GM18508 (cell line): ENCODE measurements around the gene CFAP46.
"Not testable (repeated sequence)": the region's sequence is repeated elsewhere in the genome, so short reads cannot be mapped to it uniquely, and the experiment has no call there.

ENCODE experiments used
- ATAC-seq: cut with Tn5 transposase; IDR thresholded peaks from one replicate; pipeline ENCODE4 v1.9.1; 2021; ENCODE audit warnings: moderate number of reproducible peaks; ENCODE audit not compliant: insufficient read depth, unreplicated experiment

Gene CFAP46

DNA sequence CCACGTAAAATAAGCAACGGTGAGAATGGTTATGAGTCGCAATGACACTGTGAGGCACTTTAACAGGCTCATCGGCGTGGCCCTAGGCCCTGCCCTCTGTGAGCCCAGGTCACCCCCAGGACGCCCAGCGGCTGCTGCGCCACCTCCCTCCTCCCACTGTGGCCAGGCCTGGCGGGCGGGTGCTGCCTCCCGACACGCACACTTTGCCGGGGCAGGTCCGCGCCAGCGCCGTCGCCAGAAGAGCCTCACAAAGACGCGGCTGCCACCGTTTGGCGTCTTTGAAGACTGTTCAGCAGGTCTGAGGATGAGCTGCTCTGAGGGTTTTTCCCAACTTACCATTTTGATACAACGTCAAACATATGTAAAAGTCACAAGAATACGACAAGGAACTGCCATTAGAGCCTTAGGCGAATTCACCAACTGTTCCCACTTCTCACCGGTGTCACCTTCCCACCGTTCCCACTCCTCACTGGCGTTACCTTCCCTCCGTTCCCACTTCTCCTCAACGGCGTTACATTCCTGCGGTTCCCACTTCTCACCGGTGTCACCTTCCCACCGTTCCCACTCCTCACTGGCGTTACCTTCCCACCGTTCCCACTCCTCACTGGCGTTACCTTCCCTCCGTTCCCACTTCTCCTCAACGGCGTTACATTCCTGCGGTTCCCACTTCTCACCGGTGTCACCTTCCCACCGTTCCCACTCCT is 22.5 kb upstream of the CFAP46 start:
- ATAC-seq, result not testable (repeated sequence)

DNA sequence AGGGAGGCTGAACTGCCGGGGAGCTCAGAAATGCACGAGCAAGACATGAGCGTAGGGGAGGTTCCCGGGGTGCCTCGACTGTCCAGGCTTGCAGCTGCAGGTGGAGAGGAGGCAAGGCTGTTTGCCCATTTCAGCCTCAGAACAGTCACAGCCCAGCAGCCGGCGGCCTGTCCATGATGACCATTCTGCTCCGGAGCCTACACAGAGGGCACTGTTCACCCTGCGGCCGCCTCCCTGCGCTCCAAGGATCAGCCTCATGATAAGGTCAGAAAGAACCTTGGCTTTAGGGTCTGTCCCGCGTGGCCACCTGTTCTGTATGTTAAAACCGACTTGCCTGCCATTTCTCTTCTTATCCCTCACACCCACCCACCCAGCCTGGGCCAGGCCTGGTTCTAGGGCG is 21.9 kb upstream of the CFAP46 start:
- ATAC-seq, result no peak

DNA sequence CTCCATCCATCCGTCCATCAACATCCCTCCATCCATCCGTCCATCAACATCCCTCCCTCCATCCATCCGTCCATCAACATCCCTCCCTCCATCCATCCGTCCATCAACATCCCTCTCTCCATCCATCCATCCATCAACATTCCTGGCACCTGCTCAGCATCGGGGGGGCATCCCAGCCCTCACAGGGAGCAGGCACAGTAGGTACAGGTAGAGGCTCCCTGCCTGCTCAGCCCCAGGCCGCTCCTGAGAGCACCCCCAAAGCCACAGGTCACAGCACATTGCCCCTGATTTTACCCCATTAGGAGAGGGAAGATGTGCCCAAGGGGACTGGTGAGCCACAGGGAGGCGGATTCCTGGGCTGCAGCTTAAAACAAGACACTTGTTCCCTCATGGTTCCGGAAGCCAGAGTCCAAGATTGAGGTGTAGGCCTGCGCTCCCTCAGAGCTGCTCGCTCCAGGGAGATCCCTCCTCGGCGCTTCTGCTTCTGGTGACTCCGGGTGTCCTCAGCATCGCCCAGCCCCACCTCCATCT is 21.1 kb upstream of the CFAP46 start:
- ATAC-seq, result no peak

DNA sequence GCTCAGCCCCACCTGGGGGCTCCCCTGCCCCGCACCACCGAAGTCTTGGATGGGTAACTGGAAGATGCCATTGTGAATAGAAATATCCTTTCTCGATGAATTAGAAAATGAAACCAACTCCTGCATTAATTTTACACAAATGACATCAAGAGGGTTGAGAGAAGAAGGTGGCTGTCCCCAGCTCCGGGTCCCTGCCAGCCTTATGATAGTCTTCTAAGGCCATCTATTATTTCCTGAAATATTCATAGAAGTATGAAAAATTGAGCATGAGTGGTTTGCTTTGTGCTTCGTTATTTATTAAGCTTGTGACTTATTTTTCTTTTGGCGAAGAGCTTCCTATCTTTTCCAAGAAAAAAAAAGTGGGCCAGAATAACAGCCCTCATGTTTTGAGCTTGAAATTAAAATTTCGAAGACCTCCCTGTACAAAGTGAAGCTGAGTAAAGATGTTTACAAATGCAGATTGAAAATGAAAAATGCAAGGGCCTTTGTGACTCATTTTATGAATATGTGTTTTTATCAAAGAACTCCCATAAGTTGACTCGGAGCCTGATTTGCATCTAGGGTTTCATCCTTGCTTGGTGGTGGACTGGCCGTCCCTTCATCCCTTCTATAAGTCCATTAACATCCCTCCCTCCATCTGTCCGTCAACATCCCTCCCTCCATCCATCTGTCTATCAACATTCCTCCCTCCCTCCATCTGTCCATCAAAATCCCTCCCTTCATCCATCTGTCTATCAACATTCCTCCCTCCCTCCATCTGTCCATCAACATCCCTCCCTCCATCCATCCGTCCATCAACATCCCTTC is 20.5 kb upstream of the CFAP46 start:
- ATAC-seq, result no peak

DNA sequence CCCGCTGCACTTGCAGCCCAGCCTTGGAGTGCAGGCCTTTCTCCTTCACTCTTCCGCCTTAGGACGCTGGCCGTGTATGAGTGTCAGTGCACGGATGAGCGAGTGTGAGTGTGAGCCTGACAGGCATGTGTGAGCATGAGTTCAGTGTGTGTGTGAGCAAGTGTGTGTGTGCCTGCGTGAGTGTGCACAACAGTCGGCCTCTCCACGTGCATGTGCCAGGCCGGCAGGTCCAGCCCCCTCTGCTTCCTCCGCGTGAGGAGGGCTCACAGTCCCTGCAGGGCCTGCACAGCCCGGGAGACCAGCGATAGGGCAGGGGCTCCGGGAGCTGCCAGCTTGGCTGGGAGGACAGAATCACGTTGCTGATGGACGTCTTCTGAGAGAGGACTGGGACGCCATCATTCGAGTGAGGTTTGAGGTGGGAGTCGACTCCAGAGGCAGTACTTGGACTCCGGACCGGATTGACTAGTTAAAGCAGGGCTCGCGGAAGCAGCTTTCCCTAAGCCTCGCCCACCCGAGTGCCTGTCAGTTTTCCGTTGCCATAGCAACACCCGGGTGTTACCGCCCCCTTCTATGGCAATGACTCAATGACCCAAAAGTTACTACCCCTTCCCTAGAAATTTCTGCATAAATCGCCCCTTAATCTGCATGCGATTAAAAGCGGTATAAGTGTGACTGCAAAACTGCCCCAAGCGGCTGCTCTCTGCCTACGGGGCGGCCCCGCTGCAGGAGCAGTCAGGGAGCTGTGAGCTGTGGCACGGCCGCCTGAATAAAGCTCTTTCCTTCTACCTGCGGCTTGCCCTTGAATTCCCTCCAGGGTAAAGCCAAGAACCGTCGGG is 19.6 kb upstream of the CFAP46 start:
- no peak for ATAC-seq

DNA sequence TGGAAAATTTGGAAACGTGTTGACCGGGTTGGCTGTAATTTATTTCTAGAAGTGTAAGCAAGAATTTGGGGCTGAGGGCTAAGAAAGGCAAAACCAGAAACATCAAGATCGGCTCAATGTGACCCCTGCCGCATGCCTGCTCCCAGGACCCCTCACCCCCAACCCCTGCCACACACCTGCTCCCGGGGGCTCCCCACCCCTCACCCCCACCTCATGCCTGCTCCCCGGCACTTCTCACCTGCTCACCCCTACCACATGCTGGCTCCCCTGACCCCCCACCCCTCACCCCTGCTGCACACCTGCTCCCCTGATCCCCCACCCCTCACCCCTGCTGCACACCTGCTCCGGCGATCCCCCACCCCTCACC is 19.0 kb upstream of the CFAP46 start:
- ATAC-seq, result no peak

DNA sequence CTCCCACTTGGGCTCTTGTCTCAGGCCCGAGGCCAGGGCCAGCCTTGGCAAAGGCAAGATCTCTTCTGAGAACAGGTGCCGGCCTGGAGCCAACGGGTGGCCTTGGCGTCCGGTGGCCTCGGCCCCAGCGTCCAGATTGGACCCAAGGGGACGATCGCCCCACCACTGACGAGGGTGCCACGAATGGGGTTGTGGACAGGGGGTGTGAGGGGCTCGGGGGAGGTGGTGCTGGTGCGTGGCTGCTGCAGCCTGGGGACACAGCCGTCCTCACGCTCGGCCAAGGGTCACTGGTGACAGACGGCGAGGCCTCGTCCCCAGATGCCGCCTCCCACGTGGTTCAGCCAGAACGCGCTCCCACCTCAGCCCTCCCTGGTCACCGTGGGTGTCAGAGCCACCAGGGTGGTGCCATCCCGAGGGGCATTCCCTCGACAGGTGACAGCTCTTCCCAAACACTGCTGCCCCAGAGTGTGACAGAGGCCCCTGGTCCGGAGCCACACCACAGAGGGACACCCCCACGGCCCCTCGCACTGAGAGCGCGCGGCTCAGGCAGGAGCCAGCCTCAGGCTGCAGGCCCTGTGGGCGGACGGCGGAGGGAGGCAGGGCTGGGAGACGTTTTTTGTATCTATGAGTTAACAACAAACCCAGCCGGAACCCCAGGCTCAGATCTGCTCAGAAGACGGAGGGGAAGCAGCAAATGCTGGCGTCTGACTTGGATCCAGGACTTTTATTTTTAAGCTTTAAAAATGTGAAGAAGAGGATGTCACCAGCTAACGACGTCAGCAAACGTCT is 18.5 kb upstream of the CFAP46 start:
- ATAC-seq, result no peak

DNA sequence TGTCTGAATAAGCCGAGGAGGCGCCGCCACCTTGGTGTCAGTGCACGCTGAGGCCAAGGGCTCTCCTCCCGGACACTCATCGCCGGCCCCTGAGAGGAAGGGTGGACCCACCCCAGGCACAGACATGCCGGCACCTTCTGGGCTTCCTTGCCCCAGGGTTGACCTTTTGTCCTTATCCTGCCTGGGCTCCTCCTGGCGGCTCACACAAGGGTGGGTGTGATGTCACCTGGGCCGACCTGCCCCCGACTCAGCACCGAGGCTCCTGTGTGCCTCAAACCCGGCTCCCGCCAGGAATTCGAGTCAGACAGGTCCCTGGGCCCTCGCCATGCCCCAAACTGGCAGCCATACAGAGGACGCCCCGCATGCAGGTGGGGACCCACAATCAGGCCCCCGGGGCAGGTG is 17.7 kb upstream of the CFAP46 start:
- no peak for ATAC-seq

DNA sequence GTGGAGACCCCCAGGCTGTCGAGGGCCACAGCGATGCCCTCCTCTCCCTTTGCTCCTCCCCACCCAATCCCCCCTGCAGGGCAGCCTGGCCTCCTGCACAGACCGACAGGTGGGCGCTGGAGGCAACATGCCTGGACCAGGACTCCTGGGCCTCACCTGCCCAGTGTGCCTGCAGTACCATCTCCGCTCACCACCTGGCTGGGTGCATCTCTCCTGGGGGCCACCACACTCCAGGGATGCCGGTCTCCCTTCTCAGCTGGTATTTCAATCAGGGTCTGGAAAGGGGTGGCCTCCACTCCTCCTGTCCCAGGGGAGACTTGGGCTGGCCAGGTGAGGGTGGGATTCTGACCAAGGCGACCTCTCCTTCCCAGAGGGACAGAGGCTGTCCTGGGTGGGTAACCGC is 17.2 kb upstream of the CFAP46 start:
- no peak for ATAC-seq

DNA sequence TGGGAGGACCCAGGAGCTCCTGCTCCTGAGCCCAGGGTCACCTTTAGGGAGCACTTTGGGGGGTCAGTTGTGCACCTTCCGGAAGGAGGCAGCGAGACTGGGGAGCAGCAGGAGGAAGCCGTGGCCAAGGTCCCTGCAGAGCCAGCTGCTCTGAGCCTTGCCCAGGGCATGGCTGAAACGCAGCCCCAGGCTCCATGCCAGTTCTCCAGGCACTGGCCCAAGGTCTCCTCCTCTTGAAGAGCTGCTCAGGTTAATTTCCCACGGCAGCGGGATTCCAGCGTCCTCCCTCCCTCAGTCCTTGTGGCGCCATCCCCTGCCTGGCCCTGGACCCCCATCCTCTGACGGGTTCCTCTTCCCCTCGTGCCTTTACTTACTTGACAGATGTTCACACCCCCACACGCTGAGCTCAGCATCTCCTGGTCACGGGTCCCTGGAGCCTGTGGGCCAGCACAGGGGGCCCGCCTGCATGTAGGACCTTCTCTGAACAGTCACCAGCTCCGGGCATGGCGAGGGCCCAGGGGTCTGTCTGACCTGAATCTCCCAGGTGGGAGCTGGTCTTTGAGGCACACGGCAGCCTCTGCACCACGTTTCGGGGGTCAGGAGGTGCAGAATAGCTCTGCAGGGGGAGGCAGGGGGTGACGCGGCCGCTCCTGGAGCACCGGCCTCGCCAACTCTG is 16.7 kb upstream of the CFAP46 start:
- ATAC-seq, result no peak

DNA sequence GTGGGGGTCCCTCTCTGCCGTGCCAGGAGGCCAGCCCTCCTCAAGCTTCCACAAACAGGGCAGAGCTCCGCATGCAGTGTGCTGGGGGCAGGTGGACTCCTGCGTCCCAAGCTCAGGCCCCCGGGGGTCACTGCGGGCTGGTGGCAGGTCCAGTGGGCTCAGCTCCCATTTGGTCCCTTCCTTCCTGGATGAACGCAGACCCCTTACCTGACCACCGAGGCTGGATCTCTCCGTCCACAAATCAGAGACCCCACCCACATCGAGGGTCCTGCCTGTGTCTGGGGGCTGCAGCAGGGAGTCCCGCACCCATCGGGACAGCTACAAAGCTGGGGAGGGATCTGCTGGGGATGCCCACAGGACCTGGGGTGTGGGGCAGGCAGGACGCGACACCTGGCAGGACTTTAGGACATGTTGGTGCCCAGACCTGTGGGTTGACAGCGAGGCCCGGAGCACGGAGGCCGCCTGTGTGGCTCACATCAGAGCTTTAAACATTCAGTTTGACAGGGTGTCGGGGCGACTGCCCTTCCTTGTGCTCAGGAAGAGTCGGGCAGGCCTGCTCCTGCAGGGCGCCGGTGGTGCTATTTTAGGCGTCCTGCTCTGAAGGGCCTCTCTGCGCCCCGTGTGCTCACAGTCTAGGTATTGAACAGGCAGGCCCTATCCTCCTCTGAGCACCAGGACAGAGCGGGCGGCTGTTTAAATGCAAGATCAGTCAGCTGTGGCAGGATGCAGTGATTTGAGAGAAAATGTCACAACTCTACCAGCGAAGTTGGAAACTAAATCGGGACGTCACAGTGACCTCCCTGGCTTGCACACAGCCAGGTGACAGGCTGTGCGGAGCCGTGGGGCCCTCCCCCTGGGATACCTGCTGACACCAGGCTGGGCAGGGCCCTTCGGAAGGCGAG is 15.9 kb upstream of the CFAP46 start:
- no peak for ATAC-seq

DNA sequence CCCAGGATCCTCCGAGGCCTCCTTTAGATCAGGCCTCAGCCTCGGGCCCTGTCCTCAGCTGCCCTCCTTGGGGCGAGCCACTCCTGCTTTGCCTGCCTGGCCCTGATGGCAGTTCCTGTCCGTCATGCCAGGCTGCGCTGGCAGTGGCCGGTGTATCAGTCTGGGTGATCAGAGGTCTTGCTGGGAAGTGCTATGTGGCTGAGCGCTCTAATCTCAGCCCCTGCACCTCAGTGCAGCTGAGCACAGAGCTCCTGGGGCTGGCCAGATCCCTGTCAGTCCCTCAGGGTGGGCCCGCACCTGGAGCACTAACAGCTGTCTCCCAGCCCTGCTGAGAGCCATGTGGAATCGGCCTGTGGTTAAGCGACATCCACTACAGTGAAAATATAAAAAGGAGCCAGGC is 14.8 kb upstream of the CFAP46 start:
- ATAC-seq, result no peak

DNA sequence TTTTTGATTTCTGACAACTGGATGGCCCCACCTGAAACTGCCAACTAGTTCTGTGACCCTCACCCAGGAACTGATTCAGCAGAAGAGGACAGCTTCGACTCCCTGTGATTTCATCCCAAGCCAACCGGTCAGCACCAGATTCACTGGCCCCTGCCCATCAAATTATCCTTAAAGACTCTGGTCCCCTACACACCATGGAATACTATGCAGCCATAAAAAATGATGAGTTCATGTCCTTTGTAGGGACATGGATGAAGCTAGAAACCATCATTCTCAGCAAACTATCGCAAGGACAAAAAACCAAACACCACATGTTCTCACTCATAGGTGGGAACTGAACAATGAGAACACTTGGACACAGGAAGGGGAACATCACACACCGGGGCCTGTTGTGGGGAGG is 13.9 kb upstream of the CFAP46 start:
- ATAC-seq, result not testable (repeated sequence)

DNA sequence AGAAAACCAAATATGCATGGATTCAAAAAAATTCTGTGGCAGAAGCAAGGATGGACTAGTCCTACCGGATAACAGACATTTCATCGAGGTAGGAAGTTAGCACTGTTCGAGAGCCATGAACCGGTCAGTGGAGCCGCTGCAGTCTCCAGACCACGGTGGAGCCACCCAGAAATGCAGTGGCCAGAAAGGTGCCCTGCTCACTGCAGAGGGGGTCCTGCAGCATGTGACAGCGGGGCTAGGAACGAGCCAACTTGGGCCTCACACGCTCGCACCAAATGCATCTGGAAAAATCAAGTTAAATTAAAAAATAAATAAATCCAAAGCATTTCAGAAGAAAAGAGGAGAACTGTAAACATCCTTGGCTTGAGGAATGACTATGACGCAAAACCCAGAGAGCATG is 13.1 kb upstream of the CFAP46 start:
- no peak for ATAC-seq

DNA sequence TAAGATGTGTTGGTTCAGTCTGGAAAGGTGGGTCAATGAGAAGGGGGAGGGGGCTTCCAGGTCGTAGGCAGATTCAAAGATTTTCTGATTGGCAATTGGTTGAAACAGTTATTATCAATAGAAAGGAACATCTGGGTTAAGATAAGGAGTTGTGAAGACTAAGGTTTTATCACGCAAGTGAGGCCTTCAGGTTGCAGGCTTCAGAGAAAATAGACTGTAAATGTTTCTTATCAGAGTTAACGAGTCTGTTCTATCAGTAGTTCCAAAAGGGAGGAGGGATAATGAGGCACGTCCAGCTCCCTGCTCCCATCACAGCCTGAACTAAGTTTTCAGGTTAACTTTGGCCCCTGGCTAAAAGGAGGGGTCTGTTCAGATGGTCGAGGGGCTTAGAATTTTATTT is 11.1 kb upstream of the CFAP46 start:
- no peak for ATAC-seq

DNA sequence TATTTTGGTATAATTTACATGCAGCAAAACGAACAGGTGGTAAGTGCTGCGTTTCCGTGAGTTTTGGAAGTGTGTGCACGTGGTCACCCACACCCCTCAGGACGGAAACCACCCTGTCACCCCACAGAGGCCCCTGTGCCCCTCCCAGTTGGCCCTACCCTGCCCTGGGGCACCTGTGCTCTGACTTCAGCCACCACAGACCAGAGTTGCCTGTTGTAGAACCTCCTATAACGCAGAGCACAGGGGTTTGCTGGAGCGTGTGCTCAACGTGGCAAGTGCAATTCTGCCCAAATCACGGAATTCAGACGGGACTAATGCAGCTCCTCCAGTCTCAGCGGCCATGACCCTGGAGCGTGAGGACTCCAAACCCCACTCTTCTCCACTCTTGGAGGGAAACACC is 9.6 kb upstream of the CFAP46 start:
- no peak for ATAC-seq

DNA sequence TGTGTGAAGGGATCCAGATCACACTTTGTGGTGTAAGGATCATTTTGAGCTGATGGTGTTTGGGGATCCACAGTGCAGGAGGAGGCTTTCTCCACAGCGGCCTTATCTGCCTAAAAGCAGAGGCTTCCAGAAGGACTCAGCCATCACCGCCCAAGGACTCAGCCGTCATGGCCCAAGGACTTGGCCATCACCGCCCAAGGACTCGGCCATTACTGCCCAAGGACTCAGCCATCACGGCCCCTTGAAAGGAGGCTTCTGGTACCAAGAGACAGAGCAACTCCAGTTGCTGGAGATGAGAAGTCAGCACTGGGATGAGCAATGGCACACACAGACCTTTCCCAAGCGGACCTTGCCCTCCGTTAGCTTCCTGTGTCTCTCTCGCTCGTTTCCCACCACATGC is 6.0 kb upstream of the CFAP46 start:
- ATAC-seq, result no peak

DNA sequence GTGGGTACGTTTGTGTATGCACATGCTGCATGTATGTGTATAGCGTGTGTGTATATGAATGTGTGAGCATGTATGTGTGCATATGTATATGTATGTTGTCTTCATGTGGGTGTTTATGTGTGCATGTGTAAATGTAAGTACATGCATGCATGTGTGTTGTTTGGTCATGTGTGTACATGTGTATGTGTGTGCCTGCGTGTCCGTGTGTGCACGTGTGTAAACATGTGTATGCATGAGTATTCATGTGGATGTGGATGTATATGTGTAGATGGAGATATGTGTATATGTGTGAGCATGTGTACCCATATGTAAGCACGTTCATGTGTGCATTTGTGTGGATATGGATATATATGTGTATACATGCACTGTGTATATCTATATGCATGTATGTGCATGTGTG is 5.5 kb upstream of the CFAP46 start:
- ATAC-seq, result no peak
